ENCODE results near the gene NUMBL. TPM values are rescaled to one million over a fixed set of nuclear protein-coding genes. Genes with fewer than 3 reads are reported as not detected.

NUMBL gene
- total and polyA plus RNA-seq, 2 of the 8 experiments (the other 6 are each of a cell fraction or from before 2014, with no cell fraction given) = 13.5 to 24.8 TPM

DNA sequence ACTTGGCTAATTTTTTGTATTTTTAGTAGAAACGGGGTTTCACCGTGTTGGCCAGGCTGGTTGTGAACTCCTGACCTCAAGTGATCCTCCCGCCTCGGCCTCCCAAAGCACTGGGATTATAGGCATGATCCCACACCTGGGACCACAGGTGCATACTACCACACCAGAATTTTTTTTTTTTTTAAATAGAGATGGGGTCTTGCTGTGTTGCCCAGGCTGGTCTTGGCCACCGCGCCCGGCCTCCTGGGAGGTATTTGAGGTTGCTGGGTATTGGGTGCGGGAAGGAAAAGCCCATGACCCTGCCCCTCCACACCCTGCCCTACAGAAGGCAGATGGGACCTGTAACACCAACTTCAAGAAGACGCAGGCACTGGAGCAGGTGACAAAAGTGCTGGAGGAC lies 46.2 kb upstream of the NUMBL start (continued):
- TF ChIP-seq, protein P1, sequence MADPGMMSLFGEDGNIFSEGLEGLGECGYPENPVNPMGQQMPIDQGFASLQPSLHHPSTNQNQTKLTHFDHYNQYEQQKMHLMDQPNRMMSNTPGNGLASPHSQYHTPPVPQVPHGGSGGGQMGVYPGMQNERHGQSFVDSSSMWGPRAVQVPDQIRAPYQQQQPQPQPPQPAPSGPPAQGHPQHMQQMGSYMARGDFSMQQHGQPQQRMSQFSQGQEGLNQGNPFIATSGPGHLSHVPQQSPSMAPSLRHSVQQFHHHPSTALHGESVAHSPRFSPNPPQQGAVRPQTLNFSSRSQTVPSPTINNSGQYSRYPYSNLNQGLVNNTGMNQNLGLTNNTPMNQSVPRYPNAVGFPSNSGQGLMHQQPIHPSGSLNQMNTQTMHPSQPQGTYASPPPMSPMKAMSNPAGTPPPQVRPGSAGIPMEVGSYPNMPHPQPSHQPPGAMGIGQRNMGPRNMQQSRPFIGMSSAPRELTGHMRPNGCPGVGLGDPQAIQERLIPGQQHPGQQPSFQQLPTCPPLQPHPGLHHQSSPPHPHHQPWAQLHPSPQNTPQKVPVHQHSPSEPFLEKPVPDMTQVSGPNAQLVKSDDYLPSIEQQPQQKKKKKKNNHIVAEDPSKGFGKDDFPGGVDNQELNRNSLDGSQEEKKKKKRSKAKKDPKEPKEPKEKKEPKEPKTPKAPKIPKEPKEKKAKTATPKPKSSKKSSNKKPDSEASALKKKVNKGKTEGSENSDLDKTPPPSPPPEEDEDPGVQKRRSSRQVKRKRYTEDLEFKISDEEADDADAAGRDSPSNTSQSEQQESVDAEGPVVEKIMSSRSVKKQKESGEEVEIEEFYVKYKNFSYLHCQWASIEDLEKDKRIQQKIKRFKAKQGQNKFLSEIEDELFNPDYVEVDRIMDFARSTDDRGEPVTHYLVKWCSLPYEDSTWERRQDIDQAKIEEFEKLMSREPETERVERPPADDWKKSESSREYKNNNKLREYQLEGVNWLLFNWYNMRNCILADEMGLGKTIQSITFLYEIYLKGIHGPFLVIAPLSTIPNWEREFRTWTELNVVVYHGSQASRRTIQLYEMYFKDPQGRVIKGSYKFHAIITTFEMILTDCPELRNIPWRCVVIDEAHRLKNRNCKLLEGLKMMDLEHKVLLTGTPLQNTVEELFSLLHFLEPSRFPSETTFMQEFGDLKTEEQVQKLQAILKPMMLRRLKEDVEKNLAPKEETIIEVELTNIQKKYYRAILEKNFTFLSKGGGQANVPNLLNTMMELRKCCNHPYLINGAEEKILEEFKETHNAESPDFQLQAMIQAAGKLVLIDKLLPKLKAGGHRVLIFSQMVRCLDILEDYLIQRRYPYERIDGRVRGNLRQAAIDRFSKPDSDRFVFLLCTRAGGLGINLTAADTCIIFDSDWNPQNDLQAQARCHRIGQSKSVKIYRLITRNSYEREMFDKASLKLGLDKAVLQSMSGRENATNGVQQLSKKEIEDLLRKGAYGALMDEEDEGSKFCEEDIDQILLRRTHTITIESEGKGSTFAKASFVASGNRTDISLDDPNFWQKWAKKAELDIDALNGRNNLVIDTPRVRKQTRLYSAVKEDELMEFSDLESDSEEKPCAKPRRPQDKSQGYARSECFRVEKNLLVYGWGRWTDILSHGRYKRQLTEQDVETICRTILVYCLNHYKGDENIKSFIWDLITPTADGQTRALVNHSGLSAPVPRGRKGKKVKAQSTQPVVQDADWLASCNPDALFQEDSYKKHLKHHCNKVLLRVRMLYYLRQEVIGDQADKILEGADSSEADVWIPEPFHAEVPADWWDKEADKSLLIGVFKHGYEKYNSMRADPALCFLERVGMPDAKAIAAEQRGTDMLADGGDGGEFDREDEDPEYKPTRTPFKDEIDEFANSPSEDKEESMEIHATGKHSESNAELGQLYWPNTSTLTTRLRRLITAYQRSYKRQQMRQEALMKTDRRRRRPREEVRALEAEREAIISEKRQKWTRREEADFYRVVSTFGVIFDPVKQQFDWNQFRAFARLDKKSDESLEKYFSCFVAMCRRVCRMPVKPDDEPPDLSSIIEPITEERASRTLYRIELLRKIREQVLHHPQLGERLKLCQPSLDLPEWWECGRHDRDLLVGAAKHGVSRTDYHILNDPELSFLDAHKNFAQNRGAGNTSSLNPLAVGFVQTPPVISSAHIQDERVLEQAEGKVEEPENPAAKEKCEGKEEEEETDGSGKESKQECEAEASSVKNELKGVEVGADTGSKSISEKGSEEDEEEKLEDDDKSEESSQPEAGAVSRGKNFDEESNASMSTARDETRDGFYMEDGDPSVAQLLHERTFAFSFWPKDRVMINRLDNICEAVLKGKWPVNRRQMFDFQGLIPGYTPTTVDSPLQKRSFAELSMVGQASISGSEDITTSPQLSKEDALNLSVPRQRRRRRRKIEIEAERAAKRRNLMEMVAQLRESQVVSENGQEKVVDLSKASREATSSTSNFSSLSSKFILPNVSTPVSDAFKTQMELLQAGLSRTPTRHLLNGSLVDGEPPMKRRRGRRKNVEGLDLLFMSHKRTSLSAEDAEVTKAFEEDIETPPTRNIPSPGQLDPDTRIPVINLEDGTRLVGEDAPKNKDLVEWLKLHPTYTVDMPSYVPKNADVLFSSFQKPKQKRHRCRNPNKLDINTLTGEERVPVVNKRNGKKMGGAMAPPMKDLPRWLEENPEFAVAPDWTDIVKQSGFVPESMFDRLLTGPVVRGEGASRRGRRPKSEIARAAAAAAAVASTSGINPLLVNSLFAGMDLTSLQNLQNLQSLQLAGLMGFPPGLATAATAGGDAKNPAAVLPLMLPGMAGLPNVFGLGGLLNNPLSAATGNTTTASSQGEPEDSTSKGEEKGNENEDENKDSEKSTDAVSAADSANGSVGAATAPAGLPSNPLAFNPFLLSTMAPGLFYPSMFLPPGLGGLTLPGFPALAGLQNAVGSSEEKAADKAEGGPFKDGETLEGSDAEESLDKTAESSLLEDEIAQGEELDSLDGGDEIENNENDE (IDR thresholded peaks at IDR 0.05; ENCODE audit: insufficient replicate concordance, low read length) = no peak
- TF ChIP-seq HDAC6 (IDR thresholded peaks at IDR 0.05; ENCODE audit: low read depth, low read length) (no peak), BRCA1 (IDR thresholded peaks at IDR 0.05; ENCODE audit: low read depth, low read length) (no peak), POLR2AphosphoS5 (IDR thresholded peaks at IDR 0.05; ENCODE audit: low read depth, low read length) (no peak)
